HG03103 (cell line): ENCODE data around the gene NUDT8.
"Not testable (repeated sequence)": the region's sequence is repeated elsewhere in the genome, so short reads cannot be mapped to it uniquely, and the experiment has no call there.

ENCODE experiments used
- ATAC-seq: cut with Tn5 transposase; IDR thresholded peaks from one replicate; pipeline ENCODE4 v1.9.1; 2021; ENCODE audit warnings: low read depth; ENCODE audit not compliant: unreplicated experiment

NUDT8 gene

GRCh38 chr11:67644042-67644441, 14.3 kb upstream of the NUDT8 start:
- ATAC-seq = no peak

DNA sequence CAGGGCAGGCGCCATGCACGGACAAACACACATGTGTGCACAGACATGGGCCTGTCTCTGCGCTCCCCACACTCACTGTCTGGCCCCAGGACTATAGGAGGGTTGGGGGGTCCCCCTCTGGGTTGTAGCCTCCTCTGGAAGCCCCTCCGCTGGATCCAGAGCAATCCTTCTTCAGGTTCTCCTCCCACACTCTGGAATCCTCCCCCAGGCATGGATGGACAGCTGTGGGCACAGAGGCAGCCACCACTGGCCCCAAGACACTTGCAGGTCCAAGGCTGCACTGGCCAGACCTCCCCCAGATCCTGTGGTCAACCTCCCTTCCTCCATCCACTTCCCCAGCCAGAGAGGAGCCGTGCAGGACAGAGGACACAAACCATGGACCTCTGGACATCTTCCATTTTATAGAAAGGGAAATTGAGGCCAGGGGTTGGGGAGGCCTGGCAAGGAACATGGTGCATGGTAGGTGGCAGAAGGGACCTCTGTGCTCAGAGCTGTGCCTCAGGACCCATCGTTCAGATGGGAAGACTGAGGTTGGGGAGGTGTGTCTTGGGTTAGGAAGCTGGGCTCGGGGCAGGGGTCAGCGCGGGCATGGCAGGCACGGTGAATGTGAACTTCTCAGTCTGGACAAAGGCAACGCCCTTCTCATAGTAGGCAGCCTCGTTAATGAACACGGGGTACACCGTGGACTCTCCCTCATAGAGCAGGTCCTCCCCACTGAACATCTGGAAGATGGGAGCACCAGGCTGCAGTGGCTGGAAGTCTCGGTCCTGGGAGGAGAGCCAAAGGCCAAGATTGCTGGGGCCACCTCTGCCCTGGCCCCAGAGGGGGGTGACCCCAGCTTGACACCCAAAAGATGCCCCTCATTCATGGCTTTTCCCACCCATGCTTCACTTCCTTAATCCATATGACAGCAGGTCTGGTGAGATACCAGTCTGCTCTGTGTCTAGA, 12.7 kb upstream of the NUDT8 start:
- no peak for ATAC-seq

DNA sequence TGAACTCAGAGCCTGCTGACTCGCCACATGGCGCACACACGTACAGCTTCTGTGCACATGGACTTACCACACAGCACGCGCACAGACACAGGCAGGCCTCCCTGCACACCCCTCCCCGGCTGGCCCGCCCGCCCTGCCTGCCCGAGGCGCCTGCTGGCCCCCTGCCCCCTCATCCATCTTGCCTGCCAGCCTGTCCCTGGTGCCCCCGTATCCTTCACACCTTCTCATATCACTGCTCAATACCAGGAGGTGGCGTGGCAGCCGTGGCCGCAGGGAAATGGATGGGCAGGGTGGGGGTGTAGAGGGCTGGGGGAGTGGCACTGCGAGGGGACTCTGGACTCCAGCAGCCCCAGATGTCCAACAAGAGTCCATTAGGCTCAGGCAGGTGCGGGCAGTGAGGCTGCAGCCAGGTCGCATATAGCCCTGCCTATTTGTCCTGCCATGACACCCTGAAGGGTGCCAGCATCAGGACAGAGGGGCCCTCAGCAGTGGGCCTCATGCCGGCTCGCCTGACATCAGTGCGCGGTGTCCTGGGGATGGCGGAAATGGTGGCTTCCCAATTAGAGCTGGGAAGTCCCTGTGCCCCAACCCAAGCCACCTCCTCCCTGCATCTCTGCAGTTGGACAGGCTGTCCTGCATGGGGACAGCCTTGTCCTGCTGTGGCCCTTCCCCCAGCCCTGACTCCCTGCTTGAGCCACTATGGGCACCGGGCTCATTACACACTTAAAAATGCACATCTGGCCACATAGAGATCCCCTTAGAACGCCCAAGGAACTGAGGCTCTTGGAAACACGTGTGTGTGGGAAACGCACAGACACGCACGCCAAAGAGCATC, 11.8 kb upstream of the NUDT8 start:
- ATAC-seq = no peak

DNA sequence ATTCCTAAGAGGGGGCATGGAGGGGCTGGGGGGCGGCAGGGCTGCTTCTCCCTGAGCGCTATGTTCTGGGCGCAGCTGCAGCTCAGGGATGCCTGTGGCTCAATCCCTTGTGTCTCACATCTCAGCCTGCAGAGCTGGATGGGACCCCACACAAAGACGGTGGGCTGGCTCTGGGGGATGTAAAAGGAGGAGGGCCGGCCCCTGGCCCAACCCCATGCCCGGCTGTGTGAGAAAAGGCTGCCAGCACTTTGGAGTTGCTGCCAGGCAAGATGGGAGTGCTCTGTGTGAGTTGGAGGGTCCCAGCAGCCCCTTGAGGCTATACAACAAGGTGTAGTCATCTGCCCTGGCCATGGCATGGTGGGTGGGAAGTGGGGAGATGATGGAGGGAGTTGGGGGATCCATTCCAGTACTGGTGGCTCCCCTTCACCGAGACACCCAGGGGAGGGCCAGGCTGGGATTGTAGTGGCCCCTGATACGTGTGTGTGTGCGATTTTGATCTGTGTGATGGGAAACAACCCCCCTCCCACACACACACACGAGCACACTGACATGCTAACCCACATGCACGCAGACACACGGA, 11.1 kb upstream of the NUDT8 start:
- no peak for ATAC-seq

- ATAC-seq = no peak
Measured at GRCh38 chr11:67640021-67640757, 10.5 kb upstream of the NUDT8 start.

- no peak for ATAC-seq
Measured at GRCh38 chr11:67639438-67639859, 9.7 kb upstream of the NUDT8 start, which contains the start of gene TBX10. Gene TBX10, minus strand, starts transcription at chr11:67639763. Its CDS starts 291 bp downstream, at chr11:67639472.

- no peak for ATAC-seq
Measured at GRCh38 chr11:67638535-67639437, 9.0 kb upstream of the NUDT8 start.

GRCh38 chr11:67637441-67637840, 7.7 kb upstream of the NUDT8 start:
- not testable (repeated sequence) for ATAC-seq

DNA sequence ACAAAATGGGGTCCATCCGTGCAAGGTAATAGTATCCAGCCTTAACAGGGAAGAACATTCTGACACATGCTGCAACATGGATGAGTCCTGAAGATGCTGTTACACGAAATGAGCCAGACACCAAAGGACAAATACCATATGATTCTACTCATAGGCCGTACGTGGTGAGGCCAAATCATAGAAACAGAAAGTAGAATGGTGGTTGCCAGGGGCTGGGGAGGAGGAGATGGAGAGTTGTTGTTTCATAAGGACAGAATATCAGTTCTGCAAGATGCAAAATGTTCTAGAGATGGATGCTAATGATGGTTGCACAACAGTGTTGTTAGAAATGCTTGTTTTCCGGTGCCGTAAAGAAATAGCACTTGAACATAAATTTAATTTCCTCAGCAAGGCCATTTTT, 7.2 kb upstream of the NUDT8 start:
- ATAC-seq = no peak

DNA sequence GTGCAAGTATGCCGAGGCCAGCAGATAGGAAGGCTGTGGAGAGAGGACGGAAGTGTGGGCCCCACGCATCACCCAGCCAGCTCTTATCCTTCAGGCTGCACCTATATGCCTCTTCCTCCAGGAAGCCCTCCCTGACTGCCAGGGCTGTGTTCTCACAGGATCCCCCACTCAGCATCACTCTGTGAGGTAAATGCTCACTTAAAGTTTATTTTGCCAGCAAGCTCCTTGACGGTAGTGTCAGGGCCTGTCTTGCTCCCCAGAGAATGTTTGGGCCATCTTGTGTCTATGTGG, 5.4 kb upstream of the NUDT8 start:
- ATAC-seq = no peak

GRCh38 chr11:67634366-67635230, 4.9 kb upstream of the NUDT8 start:
- ATAC-seq = no peak

DNA sequence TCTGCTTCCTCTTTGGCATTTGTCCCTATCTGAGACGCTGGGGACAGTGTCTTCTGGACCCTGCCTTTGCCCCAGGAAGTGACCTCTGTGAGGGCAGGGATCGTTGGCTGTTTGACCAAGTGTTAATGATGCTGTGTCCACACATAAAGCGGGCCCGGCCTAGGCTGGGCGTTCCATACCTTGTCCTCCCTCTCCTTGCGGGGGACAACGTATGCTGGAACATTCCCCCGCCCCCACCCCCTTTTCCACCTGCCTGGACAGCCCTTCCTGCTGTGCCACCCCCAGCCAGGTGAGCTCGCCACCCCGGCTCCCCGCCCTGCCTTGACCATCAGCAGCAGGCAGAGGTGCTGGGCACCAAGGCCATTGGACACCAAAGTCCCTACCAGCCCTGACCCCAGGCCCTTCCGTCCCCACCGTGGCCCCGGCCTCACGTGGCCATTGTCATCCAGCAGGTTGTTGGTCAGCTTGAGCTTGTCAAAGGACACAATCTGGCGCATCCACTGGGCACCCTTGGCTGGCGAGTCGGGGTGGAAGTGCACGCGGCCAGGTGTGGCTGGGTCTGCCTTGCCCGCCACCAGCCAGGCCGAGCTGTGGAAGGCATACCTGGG, 4.1 kb upstream of the NUDT8 start:
- ATAC-seq = no peak

- no peak for ATAC-seq
Measured at GRCh38 chr11:67632982-67633755, 3.4 kb upstream of the NUDT8 start.

DNA sequence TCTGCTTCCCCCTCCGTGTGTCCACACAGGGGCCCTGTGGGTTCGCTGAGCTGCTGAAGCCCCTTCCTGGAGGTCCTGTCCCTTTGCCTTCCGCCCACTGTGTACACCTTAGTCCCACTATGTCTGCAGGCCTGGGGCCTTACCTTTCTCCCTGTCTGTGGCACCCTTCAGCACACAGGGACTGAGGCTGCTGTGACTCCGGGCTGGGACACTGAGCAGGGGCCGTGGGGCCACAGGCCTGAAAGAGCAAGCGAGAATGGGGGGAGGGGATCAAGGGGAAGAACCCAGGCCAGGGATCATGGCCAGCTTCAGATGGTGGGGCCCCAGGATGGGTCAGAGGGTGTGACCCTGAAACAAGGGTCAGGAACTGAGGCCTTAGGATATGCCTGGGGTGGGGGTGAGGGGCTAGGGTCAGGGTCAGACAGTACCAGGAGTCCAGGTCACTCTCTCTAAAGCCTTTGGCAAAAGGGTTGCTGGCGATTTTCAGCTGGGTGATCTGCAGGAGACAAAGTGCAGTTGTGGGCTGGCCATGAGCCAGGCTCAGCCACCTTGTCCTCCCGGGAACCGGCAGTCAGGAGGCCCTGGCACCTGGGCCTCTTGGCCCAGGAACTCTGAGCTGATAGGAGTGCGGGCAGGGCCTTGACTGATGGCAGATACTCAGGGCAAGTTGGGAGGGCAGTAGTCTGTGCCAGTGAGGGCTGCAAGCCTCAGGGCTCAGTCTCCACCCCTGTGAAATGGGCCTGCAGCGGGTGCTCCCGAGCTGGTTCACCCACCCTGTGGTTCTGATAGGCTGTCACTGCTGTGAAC, 2.6 kb upstream of the NUDT8 start:
- ATAC-seq = no peak

- ATAC-seq = no peak
Measured at GRCh38 chr11:67631853-67632174, 2.1 kb upstream of the NUDT8 start.

GRCh38 chr11:67631411-67631810, 1.7 kb upstream of the NUDT8 start:
- no peak for ATAC-seq

GRCh38 chr11:67630943-67631331, 1.2 kb upstream of the NUDT8 start:
- no peak for ATAC-seq
